B cell (primary cell): ENCODE results near the gene PMM1.

Experiments
- CTCF ChIP-seq: fragments of 200-600 bp; IDR thresholded peaks from one replicate; pipeline ENCODE4 v1.8.0; 2022; ENCODE audit warnings: antibody characterized with exemption, mild to moderate bottlenecking
- EZH2 ChIP-seq: IDR thresholded peaks from 2 replicates; pipeline ENCODE4 v1.6.1; 2012; ENCODE audit warnings: borderline replicate concordance, low read depth, mild to moderate bottlenecking, moderate library complexity, low read length; ENCODE audit not compliant: insufficient read depth, poor library complexity, severe bottlenecking

GRCh38 chr22:41620589-41621098 lies 31.0 kb upstream of the PMM1 start, which contains the start of gene DESI1:
- no peak for TF ChIP-seq CTCF
- no peak for TF ChIP-seq EZH2
